AG04450 (cell line): ENCODE results near the gene DERA. TPM values are rescaled to one million over a fixed set of nuclear protein-coding genes. Genes with fewer than 3 reads are reported as not detected.
A peak's percentile ranks its signal among the peaks of the same experiment; 100 is the strongest.
"Not testable (repeated sequence)": the region's sequence is repeated elsewhere in the genome, so short reads cannot be mapped to it uniquely, and the experiment has no call there.

Experiments
- CTCF ChIA-PET: fragments of 300-600, 350-600 bp; formaldehyde crosslinking; extraction: SDS; loops from one replicate; lab custom pipeline; 2022; ENCODE audit warnings: antibody characterized with exemption, inconsistent platforms; lab: Charles Lee
- POLR2A ChIA-PET: fragments of 350-600 bp; formaldehyde crosslinking; extraction: SDS; loops from one replicate; lab custom pipeline; 2021; ENCODE audit warnings: antibody characterized with exemption, inconsistent platforms; lab: Yijun Ruan, JAX
- DNase-seq: peaks from one replicate; pipeline ENCODE4 v3.0.0-alpha.2; 2011; ENCODE audit warnings: low read depth, low spot score
- H3K27ac ChIP-seq: one replicate; pipeline ENCODE4 v1.5.1; 2012; ENCODE audit warnings: low read depth, low read length, control low read depth
- H3K27me3 ChIP-seq: one replicate; pipeline ENCODE4 v1.6.0; 2012; ENCODE audit warnings: low read length; ENCODE audit not compliant: control insufficient read depth, insufficient read depth
- H3K4me3 ChIP-seq: 2 replicates; pipeline ENCODE4 v1.5.1; 2011; ENCODE audit warnings: mild to moderate bottlenecking, low read depth, low read length, control low read depth
- H3K9me3 ChIP-seq: 2 replicates; pipeline ENCODE4 v1.5.1; 2012; ENCODE audit warnings: low read length; ENCODE audit not compliant: control insufficient read depth, insufficient read depth
- polyA plus RNA-seq: library from polyadenylated mRNA; depleted of rRNA; stranded (reverse); fragments of >200 nt; gene quantifications from 2 replicates; pipeline ENCODE4 v1.2.3, GENCODE V29; 2011
- TF ChIP-seq, protein P1 (sequence below): IDR thresholded peaks from 2 replicates; pipeline ENCODE4 v1.5.1; 2011; ENCODE audit warnings: low read depth, low read length, control low read depth, inconsistent platforms

Gene DERA
- polyA plus RNA-seq, 1 experiment = 44.3 TPM

DNA sequence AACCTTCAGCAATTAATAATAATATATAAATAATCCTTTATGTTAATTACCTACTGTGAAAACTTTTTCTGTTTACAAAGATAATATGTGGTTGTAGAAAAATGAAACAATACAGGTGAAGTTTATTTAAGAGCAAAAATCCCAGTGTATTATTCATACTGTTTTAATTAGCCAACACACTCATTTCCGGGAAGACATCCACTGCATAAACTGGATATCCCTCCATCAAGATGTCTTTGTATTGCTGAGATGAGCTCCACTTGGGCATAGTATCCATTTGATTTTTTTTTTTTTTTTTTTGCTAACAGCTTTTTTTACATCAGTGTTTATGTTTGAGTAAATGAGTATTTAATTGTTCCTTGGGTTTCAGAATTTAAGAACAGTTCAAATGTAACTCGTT is 13.7 kb upstream of the DERA start:
- H3K9me3 ChIP-seq = no peaks in the 10 kb centered on the region
- no peaks in the 10 kb centered on the region for H3K27me3 ChIP-seq
- POLR2A ChIA-PET = no interaction called here
- TF ChIP-seq, protein P1, sequence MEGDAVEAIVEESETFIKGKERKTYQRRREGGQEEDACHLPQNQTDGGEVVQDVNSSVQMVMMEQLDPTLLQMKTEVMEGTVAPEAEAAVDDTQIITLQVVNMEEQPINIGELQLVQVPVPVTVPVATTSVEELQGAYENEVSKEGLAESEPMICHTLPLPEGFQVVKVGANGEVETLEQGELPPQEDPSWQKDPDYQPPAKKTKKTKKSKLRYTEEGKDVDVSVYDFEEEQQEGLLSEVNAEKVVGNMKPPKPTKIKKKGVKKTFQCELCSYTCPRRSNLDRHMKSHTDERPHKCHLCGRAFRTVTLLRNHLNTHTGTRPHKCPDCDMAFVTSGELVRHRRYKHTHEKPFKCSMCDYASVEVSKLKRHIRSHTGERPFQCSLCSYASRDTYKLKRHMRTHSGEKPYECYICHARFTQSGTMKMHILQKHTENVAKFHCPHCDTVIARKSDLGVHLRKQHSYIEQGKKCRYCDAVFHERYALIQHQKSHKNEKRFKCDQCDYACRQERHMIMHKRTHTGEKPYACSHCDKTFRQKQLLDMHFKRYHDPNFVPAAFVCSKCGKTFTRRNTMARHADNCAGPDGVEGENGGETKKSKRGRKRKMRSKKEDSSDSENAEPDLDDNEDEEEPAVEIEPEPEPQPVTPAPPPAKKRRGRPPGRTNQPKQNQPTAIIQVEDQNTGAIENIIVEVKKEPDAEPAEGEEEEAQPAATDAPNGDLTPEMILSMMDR = no peak
- no peak overlapping the region for H3K4me3 ChIP-seq
- DNase-seq = no peak
- H3K27ac ChIP-seq = no peak overlapping the region
- CTCF ChIA-PET = interaction anchor here (0.6 to 5.1 kb wide), 10 partner anchors 9 to 1746 kb away, joined by 3 to 51 read pairs (median 4); partner anchors contain the start of genes DERA and RERG

DNA sequence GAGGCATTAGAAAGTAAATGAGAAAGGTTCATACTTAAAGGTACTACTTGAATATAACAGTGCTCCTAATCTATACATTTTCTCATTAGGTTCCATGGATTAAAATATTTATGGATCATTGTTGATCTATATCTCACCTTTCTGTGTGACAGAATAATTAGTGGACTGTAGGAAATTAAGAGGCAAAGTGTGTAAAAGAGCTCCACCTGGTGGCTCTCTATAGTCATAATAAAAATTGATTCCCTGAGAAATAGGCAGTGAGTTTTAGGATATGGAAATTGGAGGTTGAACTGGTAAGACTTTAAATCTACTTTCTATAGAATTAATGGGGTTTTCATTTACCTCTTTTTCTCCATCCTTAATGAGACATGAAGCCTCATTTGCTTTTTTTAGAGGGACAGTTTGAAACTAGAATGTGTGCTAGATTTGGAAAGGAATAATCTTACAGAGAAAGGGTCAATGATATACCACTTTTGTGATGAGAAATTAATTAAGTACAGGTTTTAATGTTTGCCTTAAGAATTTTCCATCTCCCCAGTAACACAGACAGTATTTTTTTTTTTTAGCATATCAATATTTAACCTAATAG is 11.8 kb upstream of the DERA start:
- Histone ChIP-seq H3K4me3 (no peak overlapping the region), H3K27ac (no peak overlapping the region), H3K9me3 (no peaks in the 10 kb centered on the region), H3K27me3 (no peaks in the 10 kb centered on the region)
- POLR2A ChIA-PET = interaction anchor here (1.0 kb wide), 1 partner anchor 12 kb away, joined by 12 read pairs; the partner anchor contains the start of gene DERA
- TF ChIP-seq, protein P1 = peak; percentile 70
- CTCF ChIA-PET = interaction anchor here (0.6 to 5.1 kb wide), 13 partner anchors 10 to 705 kb away, joined by 3 to 51 read pairs (median 4); partner anchors contain the start of gene DERA
- no peak for DNase-seq

DNA sequence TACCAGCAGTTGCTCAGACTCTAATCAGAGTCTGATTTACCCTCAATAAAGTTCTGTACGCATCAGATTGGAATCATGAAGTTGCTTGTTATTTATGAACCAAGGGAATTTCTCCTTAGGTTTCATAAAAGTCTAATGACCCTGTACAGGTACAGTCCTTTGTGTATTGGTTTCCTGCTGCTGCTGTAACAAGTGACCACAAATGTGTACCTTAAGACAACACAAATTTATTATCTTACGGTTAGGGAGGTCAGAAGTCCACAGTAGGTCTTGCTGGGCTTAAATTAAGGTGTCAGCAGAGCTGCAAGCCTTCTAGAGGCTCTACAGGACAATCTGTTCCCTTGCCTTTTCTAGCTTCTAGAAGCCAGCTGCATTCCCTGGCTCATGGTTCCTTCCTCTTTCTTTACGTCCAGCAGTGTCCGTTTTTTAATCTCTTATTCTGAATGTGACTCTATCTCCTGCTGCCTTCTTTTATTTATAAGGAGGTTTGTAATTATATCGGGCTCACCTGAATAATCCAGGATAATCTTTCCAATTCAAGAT is 6.7 kb upstream of the DERA start:
- ChIA-PET CTCF (no interaction called here), POLR2A (interaction anchor here (0.7 kb wide), 1 partner anchor 63 kb away, joined by 7 read pairs; no protein-coding TSS in a partner anchor)
- no peak overlapping the region for H3K4me3 ChIP-seq
- H3K9me3 ChIP-seq = no peaks in the 10 kb centered on the region
- H3K27ac ChIP-seq = no peak overlapping the region
- TF ChIP-seq, protein P1 = no peak
- no peak for DNase-seq
- no peaks in the 10 kb centered on the region for H3K27me3 ChIP-seq

DNA sequence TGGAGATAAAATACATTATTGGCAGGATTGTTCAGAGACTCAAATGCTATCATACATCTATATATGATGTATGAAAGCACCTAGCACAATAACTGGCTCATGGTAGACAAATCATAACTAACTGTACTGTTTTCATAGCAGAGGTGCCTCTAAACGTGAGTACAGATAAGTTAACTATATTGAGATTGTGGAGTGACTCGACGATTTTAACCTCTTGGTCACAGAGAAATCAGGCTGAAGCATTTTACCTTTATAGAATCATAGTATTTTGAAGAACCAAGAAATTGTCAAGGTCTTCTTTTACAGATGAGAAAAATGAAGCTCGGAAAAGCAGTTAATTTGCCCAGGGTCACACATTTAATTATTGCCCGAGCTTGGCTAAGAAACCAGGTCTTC is 666 bp upstream of the DERA start:
- no peak overlapping the region for H3K27ac ChIP-seq
- TF ChIP-seq, protein P1 = no peak
- ChIA-PET CTCF (interaction anchor here (0.7 to 6.1 kb wide), 3 partner anchors 10 to 19 kb away, joined by 4 to 49 read pairs (median 4); no protein-coding TSS in a partner anchor), POLR2A (interaction anchor here (1.1 to 1.8 kb wide), 3 partner anchors 11 to 72 kb away, joined by 5 to 12 read pairs (median 7); no protein-coding TSS in a partner anchor)
- no peaks in the 10 kb centered on the region for H3K9me3 ChIP-seq
- no peaks in the 10 kb centered on the region for H3K27me3 ChIP-seq
- no peak for DNase-seq
- H3K4me3 ChIP-seq = peak overlapping the region; percentile 72

DNA sequence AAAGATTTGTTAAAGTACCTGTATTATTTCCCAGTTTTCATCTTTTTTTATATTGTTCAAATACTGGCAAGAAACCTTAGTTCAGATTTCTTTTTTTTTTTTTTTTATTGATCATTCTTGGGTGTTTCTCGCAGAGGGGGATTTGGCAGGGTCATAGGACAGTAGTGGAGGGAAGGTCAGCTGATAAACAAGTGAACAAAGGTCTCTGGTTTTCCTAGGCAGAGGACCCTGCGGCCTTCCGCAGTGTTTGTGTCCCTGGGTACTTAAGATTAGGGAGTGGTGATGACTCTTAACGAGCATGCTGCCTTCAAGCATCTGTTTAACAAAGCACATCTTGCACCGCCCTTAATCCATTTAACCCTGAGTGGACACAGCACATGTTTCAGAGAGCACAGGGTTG is 799 bp downstream of the DERA start:
- not testable (repeated sequence) for DNase-seq
- CTCF ChIA-PET = interaction anchor here (1.1 to 6.1 kb wide), 2 partner anchors 13 to 14 kb away, joined by 4 to 49 read pairs; no protein-coding TSS in a partner anchor
- POLR2A ChIA-PET = interaction anchor here (0.9 to 1.8 kb wide), 3 partner anchors 67 to 223 kb away, joined by 5 to 7 read pairs (median 5); no protein-coding TSS in a partner anchor

DNA sequence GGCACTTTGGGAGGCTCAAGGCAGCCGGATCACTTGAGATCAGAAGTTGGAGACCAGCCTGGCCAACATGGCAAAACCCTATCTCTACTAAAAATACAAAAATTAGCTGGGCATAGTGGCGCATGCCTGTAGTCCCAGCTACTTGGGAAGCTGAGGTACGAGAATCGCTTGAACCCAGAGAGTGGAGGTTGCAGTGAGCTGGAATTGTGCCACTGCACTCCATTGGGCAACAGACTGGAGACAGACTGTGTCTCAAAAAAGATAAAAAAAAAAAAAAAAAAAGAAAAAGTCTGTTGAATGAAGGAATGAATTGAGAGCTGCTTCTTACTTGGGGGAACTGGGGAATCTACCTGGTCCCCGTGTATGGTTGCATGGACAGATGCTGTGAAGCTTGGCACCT is 3.0 kb downstream of the DERA start:
- not testable (repeated sequence) for H3K4me3 ChIP-seq, DNase-seq, H3K27me3 ChIP-seq, H3K9me3 ChIP-seq, H3K27ac ChIP-seq
- ChIA-PET POLR2A (interaction anchor here (0.7 kb wide), 1 partner anchor 24 kb away, joined by 9 read pairs; no protein-coding TSS in a partner anchor), CTCF (interaction anchor here (0.6 to 2.4 kb wide), 3 partner anchors 15 to 375 kb away, joined by 4 to 10 read pairs (median 8); no protein-coding TSS in a partner anchor)

More for the DNA sequence above, 799 bp downstream of the DERA start:
- peak overlapping the region; percentile 72 for H3K4me3 ChIP-seq
- H3K27me3 ChIP-seq, H3K27ac ChIP-seq, H3K9me3 ChIP-seq: not testable (repeated sequence)
